Mucosa of descending colon (tissue), 3 donors: ENCODE measurements around the gene NT5DC2. TPM values are rescaled to one million over a fixed set of nuclear protein-coding genes. Genes with fewer than 3 reads are reported as not detected.

ENCODE experiments used
- ATAC-seq: fragments of 200-7000 bp; cut with Tn5 transposase; one replicate; pipeline ENCODE4 v1.9.1; 2020; ENCODE audit warnings: mild to moderate bottlenecking, moderate library complexity
- DNase-seq, 3 donors: peaks; one replicate each; pipeline ENCODE4 v3.0.0-alpha.2; 2020
- H3K36me3 ChIP-seq: fragments of 200-600 bp; one replicate; pipeline ENCODE4 v1.8.0; 2021; ENCODE audit warnings: low read depth, mild to moderate bottlenecking
- H3K4me1 ChIP-seq: fragments of 200-600 bp; one replicate; pipeline ENCODE4 v1.8.0; 2021; ENCODE audit warnings: low read depth, mild to moderate bottlenecking
- H3K4me3 ChIP-seq: fragments of 200-600 bp; one replicate; pipeline ENCODE4 v1.8.0; 2021; ENCODE audit warnings: mild to moderate bottlenecking
- H3K9me3 ChIP-seq: fragments of 200-600 bp; one replicate; pipeline ENCODE4 v1.8.0; 2021; ENCODE audit warnings: mild to moderate bottlenecking
- CTCF ChIP-seq: fragments of 200-600 bp; IDR thresholded peaks from one replicate; pipeline ENCODE4 v1.8.0; 2022; ENCODE audit warnings: antibody characterized with exemption, mild to moderate bottlenecking
- intact Hi-C, 2 donors: fragments of 100-400 bp; cut with DNase I in 1 of 2; cut with micrococcal nuclease in 1 of 2; formaldehyde crosslinking; loops; one replicate each; pipeline versions ENCODE4 v1.11.0 to v1.11.1; 2022; cut with DNase I, micrococcal nuclease
- total RNA-seq, 3 donors: library from RNA; stranded (reverse); fragmentation: NEBNext Ultra II Directional in 2 of 3; extraction: Animal tissue kit (Norgen Biotek cat#: 25700) in 2 of 3; gene quantifications; one replicate each; pipeline versions ENCODE4 v1.2.1 to v1.2.4, GENCODE V29; 2021 to 2023
- donor health status: DM: no; HTN: no; CAD: no; lungs with moderate emphysema.
- donor health status: DM: no; HTN: no; CAD: no.
- donor health status: DM: no; HTN: yes; CAD: no.

Gene NT5DC2
- total RNA-seq, 3 donors from 2014 or later = 5.7 to 20.2 (median 17.2) TPM

- H3K36me3 ChIP-seq = no peaks in the 10 kb centered on the region
- ATAC-seq = peak; percentile 20
- H3K9me3 ChIP-seq = no peaks in the 10 kb centered on the region
- no peak overlapping the region for H3K4me3 ChIP-seq
- H3K4me1 ChIP-seq = no peaks in the 10 kb centered on the region
- intact Hi-C loops = no loop called here
- DNase-seq = peak in 1 of 3 donors; percentile 16
- no peak for TF ChIP-seq CTCF
Measured at GRCh38 chr3:52490939-52491526, 42.6 kb downstream of the NT5DC2 start.

- TF ChIP-seq CTCF = no peak
- H3K4me1 ChIP-seq = no peaks in the 10 kb centered on the region
- no peak overlapping the region for H3K4me3 ChIP-seq
- ATAC-seq (no peak), DNase-seq (no peak)
- no peaks in the 10 kb centered on the region for H3K9me3 ChIP-seq
- intact Hi-C loops = no loop called here
- H3K36me3 ChIP-seq = no peaks in the 10 kb centered on the region
Measured at GRCh38 chr3:52490035-52490938, 43.4 kb downstream of the NT5DC2 start.

GRCh38 chr3:52489453-52489852 lies 44.2 kb downstream of the NT5DC2 start:
- no peak for DNase-seq
- intact Hi-C loops = no loop called here
- Histone ChIP-seq H3K4me1 (no peaks in the 10 kb centered on the region), H3K36me3 (no peaks in the 10 kb centered on the region), H3K9me3 (no peaks in the 10 kb centered on the region), H3K4me3 (no peak overlapping the region)
- TF ChIP-seq CTCF = no peak
- ATAC-seq = no peak

GRCh38 chr3:52488746-52489145 lies 44.9 kb downstream of the NT5DC2 start:
- TF ChIP-seq CTCF = no peak
- no peak for ATAC-seq
- intact Hi-C loops = no loop called here
- no peak for DNase-seq
- Histone ChIP-seq H3K9me3 (no peaks in the 10 kb centered on the region), H3K4me3 (no peak overlapping the region), H3K4me1 (no peaks in the 10 kb centered on the region), H3K36me3 (no peaks in the 10 kb centered on the region)

- no peak for DNase-seq
- ATAC-seq = no peak
- Histone ChIP-seq H3K4me3 (no peak overlapping the region), H3K9me3 (no peaks in the 10 kb centered on the region), H3K4me1 (no peaks in the 10 kb centered on the region), H3K36me3 (no peaks in the 10 kb centered on the region)
- intact Hi-C loops = no loop called here
- no peak for TF ChIP-seq CTCF
Measured at GRCh38 chr3:52487788-52488691, 45.6 kb downstream of the NT5DC2 start.
